A172 (cell line): Measurements from ENCODE around the gene GSTA4. TPM values are rescaled to one million over a fixed set of nuclear protein-coding genes. Genes with fewer than 3 reads are reported as not detected.

Experiments used
- total RNA-seq: library from RNA; depleted of rRNA; stranded (reverse); fragments of >200 nt; shearing (Covaris generic); gene quantifications from 2 replicates; pipeline ENCODE4 v1.2.3, GENCODE V29; 2014; rRNA removed

Gene GSTA4
- total RNA-seq, 1 experiment from 2014 or later: 15.7 TPM

Other genes with a start within 250 kb of the GSTA4 start
- gene GSTA2, start 231.8 kb downstream of the GSTA4 start, total RNA-seq: not detected in 2 replicates
- not detected in 2 replicates for gene GSTA1, start 191.5 kb downstream of the GSTA4 start, total RNA-seq
- gene GSTA5, start 154.5 kb downstream of the GSTA4 start, total RNA-seq: not detected in 2 replicates
- not detected in 2 replicates for gene GSTA3, start 85.6 kb downstream of the GSTA4 start, total RNA-seq
- gene CILK1, start 66.5 kb upstream of the GSTA4 start, total RNA-seq: 6.0 and 8.5 TPM in 2 replicates
- 27.6 and 41.3 TPM in 2 replicates for gene FBXO9, start 70.1 kb upstream of the GSTA4 start, total RNA-seq
- gene GCM1, start 153.6 kb upstream of the GSTA4 start, total RNA-seq: not detected in 2 replicates